Kasumi-1 (cell line): ENCODE results near the gene CFAP20DC.
"Not testable (repeated sequence)": the region's sequence is repeated elsewhere in the genome, so short reads cannot be mapped to it uniquely, and the experiment has no call there.

Source experiments
- DNase-seq, 2 experiments: peaks; one replicate each; lab custom pipeline; 2025; lab: John Stamatoyannopoulos, UW

CFAP20DC gene

GRCh38 chr3:58962816-58963215, 87.0 kb downstream of the CFAP20DC start:
- DNase-seq, result no peak

DNA sequence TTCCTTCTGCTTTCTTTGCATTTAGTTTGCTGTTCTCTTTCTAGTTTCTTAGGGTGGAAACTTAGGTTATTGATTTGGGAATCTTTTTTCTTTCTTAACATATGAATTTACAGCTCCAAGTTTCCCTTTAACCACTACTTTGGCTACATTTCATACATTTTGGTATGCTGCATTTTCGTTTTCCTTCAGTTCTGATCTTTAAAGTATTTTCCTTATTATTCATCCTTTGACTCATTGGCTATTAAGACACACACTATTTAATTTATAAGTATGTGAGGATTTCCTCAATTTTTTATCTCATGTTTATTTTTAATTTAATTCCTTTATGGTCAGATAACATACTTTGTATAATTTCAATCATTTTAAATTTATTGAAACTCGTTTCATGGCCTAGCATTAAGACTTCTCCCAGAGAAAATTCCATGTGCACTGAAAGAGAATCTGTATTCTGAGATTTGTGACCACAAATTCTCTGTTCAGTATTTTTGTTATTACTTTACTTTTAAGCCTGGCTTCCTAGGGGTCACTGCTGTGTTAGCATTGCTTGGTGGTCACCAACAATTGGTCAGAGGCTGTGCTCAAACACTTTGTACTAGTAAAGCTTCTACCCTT, 87.7 kb downstream of the CFAP20DC start:
- DNase-seq, result no peak

- no peak for DNase-seq
Measured at GRCh38 chr3:58955308-58955707, 94.5 kb downstream of the CFAP20DC start.

DNA sequence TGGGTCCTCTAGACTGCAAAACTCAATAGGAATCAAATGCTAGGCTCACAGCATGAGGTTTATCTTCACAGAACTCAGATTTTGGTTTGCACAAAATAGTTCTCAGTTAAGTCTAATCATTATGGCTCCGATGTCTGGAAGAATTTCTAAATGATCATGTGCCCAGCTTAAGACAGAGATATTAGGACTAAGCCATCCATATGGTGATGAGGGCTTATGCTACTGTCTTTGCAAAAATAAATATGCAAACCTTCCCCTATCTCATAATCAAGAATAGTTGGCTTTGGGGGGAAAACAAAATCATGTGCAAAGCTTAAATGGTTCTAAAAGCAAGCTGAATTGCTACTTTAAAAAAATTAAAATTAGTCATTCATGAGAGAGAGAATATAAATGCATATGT, 96.5 kb downstream of the CFAP20DC start:
- DNase-seq, result no peak

GRCh38 chr3:58952128-58952917, 97.5 kb downstream of the CFAP20DC start:
- no peak for DNase-seq

DNA sequence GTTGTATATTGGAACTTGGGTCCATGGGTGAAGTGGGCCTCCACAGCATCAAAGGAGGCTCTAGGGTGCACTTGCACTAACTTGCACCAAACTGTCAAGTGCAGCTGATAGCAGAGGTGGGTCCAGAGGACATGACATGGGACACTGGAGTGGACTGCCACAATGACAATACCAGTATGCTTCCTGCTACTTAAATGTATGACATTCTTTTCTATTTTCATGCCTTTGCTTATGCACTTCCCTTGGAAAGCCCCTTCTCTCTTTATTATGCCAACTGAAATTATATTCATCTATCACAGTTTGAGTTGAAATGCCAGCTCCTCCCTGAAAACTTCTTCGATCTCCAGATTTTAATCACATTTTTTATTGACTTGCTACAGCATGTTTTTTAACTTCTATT, 101.8 kb downstream of the CFAP20DC start:
- DNase-seq, result no peak

- DNase-seq, result no peak
Measured at GRCh38 chr3:58946875-58947274, 103.0 kb downstream of the CFAP20DC start.

- DNase-seq, result no peak
Measured at GRCh38 chr3:58938057-58938456, 111.8 kb downstream of the CFAP20DC start.

GRCh38 chr3:58924578-58924977, 125.2 kb downstream of the CFAP20DC start:
- no peak for DNase-seq

GRCh38 chr3:58900386-58900785, 149.4 kb downstream of the CFAP20DC start:
- no peak for DNase-seq

DNA sequence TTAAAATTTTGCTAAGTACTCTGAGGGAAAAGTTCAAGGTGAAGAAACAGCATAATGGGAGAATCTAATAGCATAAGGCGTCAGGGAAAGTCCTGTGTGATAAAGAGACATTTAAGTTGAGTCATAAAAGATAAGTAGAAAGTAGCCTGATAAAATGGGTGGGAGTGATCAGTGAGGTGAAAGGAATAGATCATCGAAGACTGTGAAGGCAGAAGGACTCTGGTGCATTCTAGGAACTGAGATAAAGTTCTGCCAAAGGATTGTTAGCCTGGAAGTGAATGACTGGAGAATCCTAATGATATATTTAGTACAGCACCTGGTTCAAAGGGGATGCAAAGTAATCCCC, 149.9 kb downstream of the CFAP20DC start:
- peak in 1 of 2 experiments; percentile 32 for DNase-seq

DNA sequence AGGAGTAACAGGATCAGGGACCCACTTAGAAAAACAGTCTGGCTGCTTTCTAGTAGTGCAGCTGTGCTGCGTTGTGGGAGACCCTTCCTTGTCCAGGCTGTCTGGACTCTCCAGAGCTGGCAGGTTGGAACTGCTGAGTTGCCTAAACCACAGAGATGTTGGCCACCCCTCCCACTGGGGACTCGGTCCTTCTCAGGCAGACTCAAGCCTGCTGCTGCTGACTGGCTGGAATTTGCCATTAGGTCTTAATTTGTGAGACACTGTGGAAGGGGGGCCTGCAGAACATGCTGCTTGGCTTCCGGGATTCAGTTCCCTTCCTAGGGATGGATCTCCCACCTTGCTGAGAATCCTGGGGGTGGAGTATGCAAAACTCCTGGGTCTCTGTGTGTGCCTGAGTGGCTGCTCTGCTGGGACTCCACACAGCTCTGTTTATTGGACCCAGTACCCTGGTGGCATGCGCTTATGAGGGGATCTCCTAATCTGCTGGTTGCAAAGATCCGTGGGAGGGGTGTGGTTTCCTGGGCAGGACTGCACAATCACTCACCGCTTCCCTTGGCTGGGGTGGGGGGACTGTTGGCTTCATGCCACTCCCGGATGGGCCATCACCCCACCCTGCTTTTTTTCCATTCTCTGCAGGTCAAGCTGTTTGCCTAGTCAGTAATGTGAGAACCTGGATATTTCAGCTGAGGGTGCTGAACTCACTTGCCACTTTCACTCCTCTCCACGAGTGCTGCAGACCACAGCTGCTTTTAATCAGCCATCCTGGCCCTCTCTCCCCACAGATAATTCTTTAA, 150.5 kb downstream of the CFAP20DC start:
- DNase-seq, result peak; percentile 39 to 41

GRCh38 chr3:58898513-58898912, 151.3 kb downstream of the CFAP20DC start:
- no peak for DNase-seq

DNA sequence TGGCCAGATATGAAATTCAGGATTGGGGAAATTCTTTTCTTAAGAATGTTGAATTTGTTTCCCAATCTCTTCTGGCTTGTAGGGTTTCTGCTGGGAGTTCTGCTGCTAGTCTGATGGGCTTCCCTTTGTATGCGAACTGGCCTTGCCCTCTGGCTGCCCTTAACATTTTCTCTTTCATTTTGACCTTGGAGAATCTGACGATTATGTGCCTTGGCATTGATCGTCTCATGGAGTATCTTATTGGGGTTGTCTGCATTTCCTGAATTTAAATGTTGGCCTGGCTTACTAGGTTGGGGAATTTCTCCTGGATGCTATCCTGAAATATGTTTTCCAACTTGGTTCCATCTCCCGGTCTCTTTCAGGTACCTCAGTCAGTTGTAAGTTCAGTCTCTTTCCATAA, 152.2 kb downstream of the CFAP20DC start:
- DNase-seq, result no peak

DNA sequence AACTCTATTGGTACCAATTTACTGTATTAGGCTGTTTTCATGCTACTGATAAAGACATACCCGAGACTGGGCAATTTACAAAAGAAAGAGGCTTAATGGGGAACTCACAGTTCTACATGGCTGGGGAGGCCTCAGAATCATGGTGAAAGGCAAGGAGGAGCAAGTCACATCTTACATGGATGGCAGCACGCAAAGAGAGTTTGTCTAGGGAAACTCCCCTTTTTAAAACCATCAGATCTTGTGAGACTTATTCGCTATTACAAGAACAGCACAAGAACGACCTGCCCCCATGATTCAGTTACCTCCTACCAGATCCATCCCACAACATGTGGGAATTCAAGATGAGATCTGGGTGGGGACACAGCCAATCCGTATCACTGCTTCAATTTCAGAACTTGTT, 154.1 kb downstream of the CFAP20DC start:
- DNase-seq, result not testable (repeated sequence)

DNA sequence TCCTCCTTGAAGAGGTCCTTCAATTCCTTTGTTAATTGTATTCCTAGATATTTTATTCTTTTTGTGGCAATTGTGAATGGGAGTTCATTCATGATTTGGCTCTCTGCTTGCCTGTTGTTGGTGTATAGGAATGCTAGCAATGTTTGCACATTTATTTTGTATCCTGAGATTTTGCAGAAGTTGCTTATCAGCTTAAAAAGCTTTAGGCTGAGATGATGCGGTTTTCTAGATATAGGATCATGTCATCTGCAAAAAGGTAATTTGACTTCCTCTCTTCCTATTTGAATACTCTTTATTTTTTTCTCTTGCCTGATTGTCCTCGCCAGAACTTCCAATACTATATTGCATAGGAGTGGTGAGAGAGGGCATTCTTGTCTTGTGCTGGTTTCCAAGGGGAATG, 157.3 kb downstream of the CFAP20DC start:
- not testable (repeated sequence) for DNase-seq

DNA sequence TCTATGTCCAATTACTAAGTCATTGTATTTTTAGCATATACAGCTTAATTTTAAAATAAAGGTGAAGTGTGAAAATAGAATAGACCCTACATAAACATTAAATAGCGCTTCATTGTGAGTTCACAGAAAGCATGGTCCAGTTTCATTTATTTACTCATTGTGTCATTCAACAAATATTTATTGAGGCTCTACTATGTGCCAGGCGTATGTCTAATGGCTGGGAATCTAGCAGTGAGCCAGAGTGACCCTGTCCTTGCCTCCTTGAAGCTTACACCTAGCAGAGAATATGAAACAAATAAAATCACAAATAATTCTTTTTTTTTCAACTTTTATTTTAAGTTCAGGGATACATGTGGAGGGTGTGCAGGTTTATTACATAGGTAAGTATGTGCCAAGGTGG, 161.7 kb downstream of the CFAP20DC start:
- no peak for DNase-seq

DNA sequence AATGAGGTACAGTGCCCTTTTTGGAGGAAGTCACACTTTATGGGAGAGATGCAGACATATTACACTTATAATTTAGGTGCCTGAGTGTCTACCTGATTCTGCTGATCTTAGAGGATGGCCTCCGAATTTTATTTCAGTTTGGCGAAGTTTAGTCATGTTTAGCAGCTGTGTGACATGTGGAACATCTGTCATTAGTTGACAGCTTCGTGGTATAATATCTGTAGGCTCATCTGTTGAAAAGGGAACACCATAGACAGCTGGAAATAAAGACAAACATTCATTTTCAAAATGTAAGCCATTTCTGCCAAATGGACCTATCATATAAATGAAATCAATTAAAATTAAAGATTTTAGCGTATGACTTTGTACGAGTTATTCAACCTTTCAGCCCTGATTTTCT, 165.4 kb downstream of the CFAP20DC start:
- no peak for DNase-seq

GRCh38 chr3:58880182-58880581, 169.6 kb downstream of the CFAP20DC start:
- no peak for DNase-seq

DNA sequence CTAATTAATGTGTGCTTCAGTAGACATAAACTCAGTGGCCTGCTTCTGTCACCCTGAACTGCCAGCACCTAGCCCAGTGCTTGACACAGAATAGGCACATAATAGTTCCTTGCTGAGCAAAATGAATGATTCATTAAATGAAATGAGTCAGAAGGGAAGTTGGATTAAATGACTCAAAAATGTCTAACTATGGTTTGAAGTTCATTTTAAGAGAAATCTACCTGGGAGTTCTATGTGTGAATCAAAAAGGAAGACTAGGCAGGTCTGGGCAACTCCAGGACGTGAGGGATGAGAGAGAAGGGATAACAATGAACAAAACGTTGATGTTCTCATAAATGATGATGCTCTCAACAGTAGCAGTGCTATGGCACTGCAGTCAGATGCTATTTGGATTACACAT, 175.0 kb downstream of the CFAP20DC start:
- DNase-seq, result no peak

- no peak for DNase-seq
Measured at GRCh38 chr3:58874248-58874741, 175.5 kb downstream of the CFAP20DC start.

- peak; percentile 67 to 71 for DNase-seq
Measured at GRCh38 chr3:58868097-58868779, 181.6 kb downstream of the CFAP20DC start.
